Measurements from ENCODE around the gene LRRC39.

The LRRC39 gene

GRCh38 chr1:100188617-100189016 lies 10.6 kb upstream of the LRRC39 start (continued):
- TF ChIP-seq ZNF26 (tag by site-specific recombination; IDR thresholded peaks at IDR 0.05) (no peak), ZNF530 (tag by site-specific recombination; IDR thresholded peaks at IDR 0.05; ENCODE audit: low read depth) (no peak), SP3 (tag by site-specific recombination; IDR thresholded peaks at IDR 0.05) (no peak), ELK4 (IDR thresholded peaks at IDR 0.05; ENCODE audit: borderline replicate concordance, low read depth, low read length) (no peak), ZNF174 (tag by site-specific recombination; IDR thresholded peaks at IDR 0.05) (no peak), YY1 (tag by site-specific recombination; IDR thresholded peaks at IDR 0.05) (no peak), ATF2 (tag by site-specific recombination; IDR thresholded peaks at IDR 0.05; ENCODE audit: low read depth) (no peak), ZNF513 (tag by site-specific recombination; IDR thresholded peaks at IDR 0.05) (no peak), PRDM6 (tag by site-specific recombination; IDR thresholded peaks at IDR 0.05) (peak; percentile 81), ZNF544 (tag by site-specific recombination; IDR thresholded peaks at IDR 0.05) (no peak), ZNF596 (tag by site-specific recombination; IDR thresholded peaks at IDR 0.05) (0 out of 2 replicates have a peak, but pooled peaks have one; percentile 37), ZNF791 (tag by site-specific recombination; IDR thresholded peaks at IDR 0.05) (no peak), HIC1 (tag by site-specific recombination; IDR thresholded peaks at IDR 0.05) (no peak), GLIS1 (tag by site-specific recombination; IDR thresholded peaks at IDR 0.05) (peak; percentile 56), ZNF274 (IDR thresholded peaks at IDR 0.05; ENCODE audit: low read length) (no peak), ZNF274 (tag by site-specific recombination; IDR thresholded peaks at IDR 0.05; ENCODE audit: borderline replicate concordance) (no peak), REST (tag by site-specific recombination; IDR thresholded peaks at IDR 0.05) (no peak), ZNF843 (tag by site-specific recombination; IDR thresholded peaks at IDR 0.05) (peak; percentile 52; the same call in 1 of the 2 replicates), ZNF600 (tag by site-specific recombination; IDR thresholded peaks at IDR 0.05) (no peak), MZF1 (tag by site-specific recombination; IDR thresholded peaks at IDR 0.05; ENCODE audit: borderline replicate concordance) (no peak), ZNF391 (tag by site-specific recombination; IDR thresholded peaks at IDR 0.05; ENCODE audit: borderline replicate concordance, low read depth) (no peak), ZBTB10 (tag by site-specific recombination; IDR thresholded peaks at IDR 0.05) (no peak), OVOL3 (tag by site-specific recombination; IDR thresholded peaks at IDR 0.05) (peak; percentile 69; the same call in 1 of the 2 replicates), ZNF133 (tag by site-specific recombination; IDR thresholded peaks at IDR 0.05) (no peak), ZNF157 (tag by site-specific recombination; IDR thresholded peaks at IDR 0.05) (no peak)
